MM.1S (cell line): Measurements from ENCODE around the gene TNIP3.

ENCODE experiments used
- EZH2 ChIP-seq: fragments of 300-600 bp; sonication (generic); optimal IDR thresholded peaks from 2 replicates; pipeline ENCODE3; 2017; ENCODE audit warnings: low read depth, mild to moderate bottlenecking, antibody characterized with exemption, low read length, mixed read lengths
- TF ChIP-seq, protein P1 (sequence below): fragments of 300-600 bp; sonication (generic); IDR thresholded peaks from 2 replicates; pipeline ENCODE4 v1.5.1; 2016; ENCODE audit warnings: antibody characterized with exemption, low read length, mixed read lengths

DNA sequence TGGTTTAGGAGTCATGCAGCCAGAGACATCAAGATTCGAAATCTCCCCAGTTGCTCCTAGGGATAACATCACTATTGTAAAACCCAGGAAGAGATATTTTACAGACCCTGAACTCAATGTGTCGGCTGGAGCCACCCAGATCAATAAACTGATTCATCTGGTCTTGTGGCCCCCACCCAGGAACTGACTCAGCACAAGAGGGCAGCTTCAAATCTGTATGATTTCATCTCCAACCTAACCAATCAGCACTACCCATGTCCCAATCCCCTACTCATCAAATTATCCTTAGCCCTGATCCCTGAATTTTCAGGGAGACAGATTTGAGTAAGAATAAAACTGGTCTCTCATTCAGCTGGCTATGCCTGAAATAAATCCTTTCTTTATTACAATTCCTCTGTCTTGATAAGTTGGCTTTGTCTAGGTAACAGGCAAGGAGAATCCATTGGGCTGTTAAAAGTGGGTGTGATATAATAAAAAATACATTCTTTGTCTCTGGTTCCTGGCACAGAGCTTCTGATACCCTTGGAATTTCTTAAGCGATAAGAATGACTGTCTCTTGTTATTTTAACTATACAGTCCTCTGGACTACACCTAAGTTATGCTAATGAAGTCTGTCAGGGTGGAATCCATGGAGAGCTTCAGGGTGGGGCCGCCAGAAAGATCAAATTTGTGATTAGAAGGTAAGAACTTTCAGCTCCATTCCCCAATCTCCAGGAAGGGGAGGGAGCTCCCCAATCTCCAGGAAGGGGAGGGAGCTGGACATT lies 44.3 kb upstream of the TNIP3 start:
- no peak for TF ChIP-seq EZH2
- TF ChIP-seq, protein P1, sequence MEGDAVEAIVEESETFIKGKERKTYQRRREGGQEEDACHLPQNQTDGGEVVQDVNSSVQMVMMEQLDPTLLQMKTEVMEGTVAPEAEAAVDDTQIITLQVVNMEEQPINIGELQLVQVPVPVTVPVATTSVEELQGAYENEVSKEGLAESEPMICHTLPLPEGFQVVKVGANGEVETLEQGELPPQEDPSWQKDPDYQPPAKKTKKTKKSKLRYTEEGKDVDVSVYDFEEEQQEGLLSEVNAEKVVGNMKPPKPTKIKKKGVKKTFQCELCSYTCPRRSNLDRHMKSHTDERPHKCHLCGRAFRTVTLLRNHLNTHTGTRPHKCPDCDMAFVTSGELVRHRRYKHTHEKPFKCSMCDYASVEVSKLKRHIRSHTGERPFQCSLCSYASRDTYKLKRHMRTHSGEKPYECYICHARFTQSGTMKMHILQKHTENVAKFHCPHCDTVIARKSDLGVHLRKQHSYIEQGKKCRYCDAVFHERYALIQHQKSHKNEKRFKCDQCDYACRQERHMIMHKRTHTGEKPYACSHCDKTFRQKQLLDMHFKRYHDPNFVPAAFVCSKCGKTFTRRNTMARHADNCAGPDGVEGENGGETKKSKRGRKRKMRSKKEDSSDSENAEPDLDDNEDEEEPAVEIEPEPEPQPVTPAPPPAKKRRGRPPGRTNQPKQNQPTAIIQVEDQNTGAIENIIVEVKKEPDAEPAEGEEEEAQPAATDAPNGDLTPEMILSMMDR = no peak
